Left renal pelvis (tissue), 4 donors: ENCODE data around the gene AAMDC. TPM values are rescaled to one million over a fixed set of nuclear protein-coding genes. Genes with fewer than 3 reads are reported as not detected.

ENCODE experiments used
- DNase-seq, 4 donors: peaks; one replicate each; pipeline ENCODE4 v3.0.0-alpha.2; 2013; ENCODE audit warnings: low read depth in 4 of 4, low spot score in 3 of 4
- polyA plus RNA-seq, 4 donors: library from polyadenylated mRNA; unstranded; fragments of 120-200 nt; gene quantifications; one replicate each; pipeline ENCODE4 v1.2.1, GENCODE V29; 2013; ENCODE audit not compliant: insufficient read length in 4 of 4

Gene AAMDC
- polyA plus RNA-seq = 10 to 100 TPM; 46.1 to 53.1 (median 48.2) TPM

- peak; percentile 95 to 97 (median 96) for DNase-seq
These were observed at the start of gene AAMDC, which contains the start of gene RSF1 for GRCh38 chr11:77820565-77821348. Gene AAMDC (plus strand): TSS chr11:77821144. CDS start chr11:77842497, 21,353 bp downstream. Gene RSF1 (minus strand): TSS chr11:77820722. CDS start chr11:77820714, 8 bp downstream.

GRCh38 chr11:77775936-77776335, 45.0 kb upstream of the AAMDC start:
- no peak for DNase-seq

GRCh38 chr11:77776455-77776854, 44.5 kb upstream of the AAMDC start:
- DNase-seq = no peak

GRCh38 chr11:77778118-77778517, 42.8 kb upstream of the AAMDC start:
- no peak for DNase-seq

GRCh38 chr11:77778549-77778948, 42.4 kb upstream of the AAMDC start:
- no peak for DNase-seq

- DNase-seq = peak in 2 of 4 donors; percentile 1 to 6
These were observed 41.0 kb upstream of the AAMDC start for GRCh38 chr11:77779935-77780334.

- no peak for DNase-seq
These were observed 37.9 kb upstream of the AAMDC start for GRCh38 chr11:77783025-77783424.

GRCh38 chr11:77784572-77784971, 36.4 kb upstream of the AAMDC start:
- DNase-seq = no peak

GRCh38 chr11:77789061-77789730, 31.7 kb upstream of the AAMDC start:
- no peak for DNase-seq

GRCh38 chr11:77789731-77790476, 31.0 kb upstream of the AAMDC start:
- no peak for DNase-seq

GRCh38 chr11:77791301-77791700, 29.6 kb upstream of the AAMDC start:
- DNase-seq = no peak

- DNase-seq = no peak
These were observed 27.0 kb upstream of the AAMDC start for GRCh38 chr11:77793972-77794371.

- no peak for DNase-seq
These were observed 21.6 kb upstream of the AAMDC start for GRCh38 chr11:77799338-77799737.

GRCh38 chr11:77800449-77800848, 20.5 kb upstream of the AAMDC start:
- DNase-seq = no peak

- no peak for DNase-seq
These were observed 19.5 kb upstream of the AAMDC start for GRCh38 chr11:77801477-77801876.

GRCh38 chr11:77806415-77806814, 14.5 kb upstream of the AAMDC start:
- DNase-seq = no peak

- no peak for DNase-seq
These were observed 14.0 kb upstream of the AAMDC start for GRCh38 chr11:77806993-77807392.

- DNase-seq = no peak
These were observed 7.7 kb upstream of the AAMDC start for GRCh38 chr11:77813256-77813655.

GRCh38 chr11:77814848-77815247, 6.1 kb upstream of the AAMDC start:
- no peak for DNase-seq

GRCh38 chr11:77815459-77815858, 5.5 kb upstream of the AAMDC start:
- no peak for DNase-seq

- DNase-seq = peak; percentile 58 to 76 (median 66)
These were observed 1.5 kb upstream of the AAMDC start for GRCh38 chr11:77819411-77819920.
